Measurements from ENCODE around the gene PIR. TPM values are rescaled to one million over a fixed set of nuclear protein-coding genes. Genes with fewer than 3 reads are reported as not detected.

Gene PIR
- total RNA-seq, 1 donor from 2014 or later, result 13.0 TPM

DNA sequence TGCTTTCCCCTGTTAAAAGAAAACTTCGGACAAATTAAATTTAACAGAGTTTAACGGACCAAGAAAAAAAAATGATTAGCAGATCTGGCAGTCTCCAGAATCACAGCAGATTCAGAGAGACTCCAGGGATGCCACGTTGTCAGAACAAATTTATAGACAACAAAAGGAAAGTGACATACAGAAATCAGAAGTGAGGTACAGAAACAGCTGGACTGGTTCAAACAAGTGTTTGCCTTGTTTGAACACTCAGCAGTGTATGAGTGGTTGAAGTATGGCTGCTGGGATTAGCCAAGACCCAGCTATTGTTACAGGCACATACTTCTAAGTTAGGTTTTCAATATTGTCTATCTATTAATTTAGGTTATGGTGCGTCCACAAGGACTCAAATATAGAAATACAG, 19.1 kb downstream of the PIR start:
- H3K4me3 ChIP-seq, result no peak overlapping the region
- H3K36me3 ChIP-seq, result peaks cover 11% of the 10 kb centered on the region
- H3K9me3 ChIP-seq (replicated peaks), result no peaks in the 10 kb centered on the region
- no peaks in the 10 kb centered on the region for H3K27me3 ChIP-seq (ENCODE audit: low read depth)
- intact Hi-C loops (cut with micrococcal nuclease), result no loop called here
- peak overlapping the region; percentile 63 for H3K27ac ChIP-seq (replicated peaks)
- peaks cover 11% of the 10 kb centered on the region for H3K4me1 ChIP-seq
- DNase-seq, result no peak
- TF ChIP-seq, protein P1, sequence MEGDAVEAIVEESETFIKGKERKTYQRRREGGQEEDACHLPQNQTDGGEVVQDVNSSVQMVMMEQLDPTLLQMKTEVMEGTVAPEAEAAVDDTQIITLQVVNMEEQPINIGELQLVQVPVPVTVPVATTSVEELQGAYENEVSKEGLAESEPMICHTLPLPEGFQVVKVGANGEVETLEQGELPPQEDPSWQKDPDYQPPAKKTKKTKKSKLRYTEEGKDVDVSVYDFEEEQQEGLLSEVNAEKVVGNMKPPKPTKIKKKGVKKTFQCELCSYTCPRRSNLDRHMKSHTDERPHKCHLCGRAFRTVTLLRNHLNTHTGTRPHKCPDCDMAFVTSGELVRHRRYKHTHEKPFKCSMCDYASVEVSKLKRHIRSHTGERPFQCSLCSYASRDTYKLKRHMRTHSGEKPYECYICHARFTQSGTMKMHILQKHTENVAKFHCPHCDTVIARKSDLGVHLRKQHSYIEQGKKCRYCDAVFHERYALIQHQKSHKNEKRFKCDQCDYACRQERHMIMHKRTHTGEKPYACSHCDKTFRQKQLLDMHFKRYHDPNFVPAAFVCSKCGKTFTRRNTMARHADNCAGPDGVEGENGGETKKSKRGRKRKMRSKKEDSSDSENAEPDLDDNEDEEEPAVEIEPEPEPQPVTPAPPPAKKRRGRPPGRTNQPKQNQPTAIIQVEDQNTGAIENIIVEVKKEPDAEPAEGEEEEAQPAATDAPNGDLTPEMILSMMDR (IDR thresholded peaks at IDR 0.05; ENCODE audit: borderline replicate concordance), result no peak

DNA sequence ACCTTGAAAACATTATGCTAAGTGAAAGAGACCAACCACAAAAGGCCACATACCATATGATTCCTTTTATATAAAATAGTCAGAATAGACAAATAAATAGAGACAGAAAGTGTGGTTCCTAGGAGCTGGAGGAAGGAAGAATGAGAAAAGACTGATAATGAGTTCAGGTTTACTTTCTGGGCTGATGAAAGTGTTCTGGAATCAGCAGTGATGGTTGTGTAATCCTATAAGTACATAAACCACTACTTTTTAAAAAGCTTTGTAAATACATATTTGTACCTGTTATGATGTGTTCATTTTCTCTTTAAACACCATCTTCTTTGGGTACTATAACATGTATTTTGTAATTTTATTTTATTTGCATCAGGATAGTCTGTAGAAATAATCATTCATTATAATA, 20.6 kb downstream of the PIR start:
- H3K4me3 ChIP-seq, result no peak overlapping the region
- peaks cover 15% of the 10 kb centered on the region for H3K4me1 ChIP-seq
- H3K9me3 ChIP-seq (replicated peaks), result no peaks in the 10 kb centered on the region
- no peak for DNase-seq
- TF ChIP-seq, protein P1 (IDR thresholded peaks at IDR 0.05; ENCODE audit: borderline replicate concordance), result no peak
- no peak overlapping the region for H3K27ac ChIP-seq (replicated peaks)
- no peaks in the 10 kb centered on the region for H3K27me3 ChIP-seq (ENCODE audit: low read depth)
- H3K36me3 ChIP-seq, result no peaks in the 10 kb centered on the region
- intact Hi-C loops (cut with micrococcal nuclease), result no loop called here

DNA sequence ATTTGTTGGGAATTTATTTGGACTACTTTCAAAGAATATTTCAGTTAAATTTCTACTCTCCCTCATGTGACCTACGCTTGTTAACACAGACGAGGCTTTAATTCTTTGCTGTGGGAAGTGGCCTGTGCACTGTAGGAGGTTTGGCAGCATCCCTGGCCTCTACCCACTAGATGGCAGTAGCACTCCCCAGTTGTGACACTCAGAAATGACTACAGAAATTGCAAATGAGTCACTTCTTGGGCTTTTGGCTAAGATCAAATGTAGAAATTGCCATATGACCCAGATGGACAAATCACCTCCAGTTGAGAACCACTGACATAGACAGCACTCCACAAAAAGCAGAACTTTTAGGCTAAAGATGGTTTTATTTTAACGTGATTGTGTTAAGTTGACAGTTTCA, 22.1 kb downstream of the PIR start:
- H3K4me3 ChIP-seq, result no peak overlapping the region
- no peaks in the 10 kb centered on the region for H3K9me3 ChIP-seq (replicated peaks)
- peak; percentile 18 for DNase-seq
- intact Hi-C loops (cut with micrococcal nuclease), result no loop called here
- peaks cover 15% of the 10 kb centered on the region for H3K4me1 ChIP-seq
- no peaks in the 10 kb centered on the region for H3K27me3 ChIP-seq (ENCODE audit: low read depth)
- no peaks in the 10 kb centered on the region for H3K36me3 ChIP-seq
- TF ChIP-seq, protein P1 (IDR thresholded peaks at IDR 0.05; ENCODE audit: borderline replicate concordance), result peak; percentile 74
- H3K27ac ChIP-seq (replicated peaks), result no peak overlapping the region

DNA sequence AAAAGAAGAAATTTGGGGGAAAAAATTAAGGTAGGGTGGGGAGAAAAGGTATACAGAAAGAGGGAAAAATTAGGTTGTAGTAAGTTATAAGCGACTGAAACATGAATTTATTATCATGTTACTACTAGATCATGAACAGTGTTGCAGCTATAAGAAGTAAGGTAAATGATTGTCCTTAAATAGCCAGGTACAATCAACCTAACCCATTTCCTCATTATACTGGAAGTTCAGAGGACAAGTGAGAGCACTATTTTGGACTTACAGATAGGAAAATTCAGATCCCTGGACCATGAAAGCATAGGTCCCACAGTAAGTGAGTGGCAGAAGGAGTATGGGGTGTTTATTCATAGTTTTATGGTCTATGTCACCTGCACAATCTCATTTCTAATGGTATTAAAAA, 23.5 kb downstream of the PIR start:
- intact Hi-C loops (cut with micrococcal nuclease), result loop anchor here (5.0 kb wide), 1 partner anchor 117 kb away; no protein-coding TSS in a partner anchor
- TF ChIP-seq, protein P1 (IDR thresholded peaks at IDR 0.05; ENCODE audit: borderline replicate concordance), result no peak
- H3K4me1 ChIP-seq, result peaks cover 26% of the 10 kb centered on the region
- H3K36me3 ChIP-seq, result no peaks in the 10 kb centered on the region
- no peak overlapping the region for H3K4me3 ChIP-seq
- H3K27ac ChIP-seq (replicated peaks), result no peak overlapping the region
- DNase-seq, result no peak
- H3K27me3 ChIP-seq (ENCODE audit: low read depth), result no peaks in the 10 kb centered on the region
- H3K9me3 ChIP-seq (replicated peaks), result no peaks in the 10 kb centered on the region

DNA sequence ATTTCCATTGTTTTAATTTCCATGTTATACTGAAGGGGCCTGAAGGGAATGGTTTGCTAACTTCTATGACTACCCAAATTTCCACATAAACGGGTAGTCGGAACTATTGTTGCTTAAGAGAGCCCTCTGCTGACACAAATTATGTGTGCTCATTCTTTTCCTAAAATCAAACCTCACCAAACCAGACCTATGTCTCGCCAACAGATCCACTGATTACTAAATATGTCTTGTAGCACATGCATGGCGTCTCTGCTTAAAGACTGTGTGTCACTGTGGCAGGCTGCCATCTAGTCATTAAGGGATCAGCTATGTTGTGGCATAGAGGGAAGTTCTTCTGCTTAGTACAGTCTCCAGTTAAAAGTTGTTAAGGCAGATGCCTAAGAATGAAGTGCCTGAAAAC, 25.1 kb downstream of the PIR start:
- intact Hi-C loops (cut with micrococcal nuclease), result loop anchor here (5.0 kb wide), 1 partner anchor 116 kb away; no protein-coding TSS in a partner anchor
- Histone ChIP-seq H3K36me3 (no peaks in the 10 kb centered on the region), H3K27me3 (ENCODE audit: low read depth) (no peaks in the 10 kb centered on the region), H3K9me3 (replicated peaks) (no peaks in the 10 kb centered on the region), H3K4me1 (peaks cover 25% of the 10 kb centered on the region), H3K27ac (replicated peaks) (peak overlapping the region; percentile 50), H3K4me3 (no peak overlapping the region)
- TF ChIP-seq, protein P1 (IDR thresholded peaks at IDR 0.05; ENCODE audit: borderline replicate concordance), result peak; percentile 51
- DNase-seq, result no peak

All from left ventricle myocardium inferior (tissue), 1 donor.